ENCODE results near the gene PLEKHH2. TPM values are rescaled to one million over a fixed set of nuclear protein-coding genes. Genes with fewer than 3 reads are reported as not detected.

Gene PLEKHH2
- total RNA-seq, 1 donor from 2014 or later, result under 0.01 TPM

- DNase-seq (ENCODE audit: low read depth in 2 of 2), result no peak
Observed at GRCh38 chr2:43715300-43716098, 78.4 kb downstream of the PLEKHH2 start.

- no peak for DNase-seq (ENCODE audit: low read depth in 2 of 2)
Observed at GRCh38 chr2:43717322-43717721, 80.3 kb downstream of the PLEKHH2 start.

- DNase-seq (ENCODE audit: low read depth in 2 of 2), result no peak
Observed at GRCh38 chr2:43718530-43719124, 81.6 kb downstream of the PLEKHH2 start.

- no peak for DNase-seq (ENCODE audit: low read depth in 2 of 2)
Observed at GRCh38 chr2:43724728-43725526, 87.9 kb downstream of the PLEKHH2 start.

- DNase-seq (ENCODE audit: low read depth in 2 of 2), result no peak
Observed at GRCh38 chr2:43725711-43726246, 88.7 kb downstream of the PLEKHH2 start.

GRCh38 chr2:43726961-43727633 is 90.0 kb downstream of the PLEKHH2 start:
- DNase-seq (ENCODE audit: low read depth in 2 of 2), result peak in 1 of 2 donors; percentile 28

- DNase-seq (ENCODE audit: low read depth in 2 of 2), result no peak
Observed at GRCh38 chr2:43727634-43728014, 90.6 kb downstream of the PLEKHH2 start.

GRCh38 chr2:43729491-43730174 is 92.6 kb downstream of the PLEKHH2 start:
- DNase-seq (ENCODE audit: low read depth in 2 of 2), result no peak

GRCh38 chr2:43731211-43731610 is 94.2 kb downstream of the PLEKHH2 start:
- no peak for DNase-seq (ENCODE audit: low read depth in 2 of 2)

GRCh38 chr2:43736637-43737036 is 99.6 kb downstream of the PLEKHH2 start:
- no peak for DNase-seq (ENCODE audit: low read depth in 2 of 2)

GRCh38 chr2:43737097-43737854 is 100.2 kb downstream of the PLEKHH2 start:
- DNase-seq (ENCODE audit: low read depth in 2 of 2), result no peak

- no peak for DNase-seq (ENCODE audit: low read depth in 2 of 2)
Observed at GRCh38 chr2:43737855-43738254, 100.8 kb downstream of the PLEKHH2 start.

- DNase-seq (ENCODE audit: low read depth in 2 of 2), result no peak
Observed at GRCh38 chr2:43738257-43738656, 101.2 kb downstream of the PLEKHH2 start.

GRCh38 chr2:43743706-43744105 is 106.6 kb downstream of the PLEKHH2 start:
- no peak for DNase-seq (ENCODE audit: low read depth in 2 of 2)

GRCh38 chr2:43745457-43745856 is 108.4 kb downstream of the PLEKHH2 start:
- no peak for DNase-seq (ENCODE audit: low read depth in 2 of 2)

GRCh38 chr2:43748333-43748732 is 111.3 kb downstream of the PLEKHH2 start:
- DNase-seq (ENCODE audit: low read depth in 2 of 2), result no peak

GRCh38 chr2:43749583-43749982 is 112.5 kb downstream of the PLEKHH2 start:
- DNase-seq (ENCODE audit: low read depth in 2 of 2), result no peak

- no peak for DNase-seq (ENCODE audit: low read depth in 2 of 2)
Observed at GRCh38 chr2:43751476-43751990, 114.5 kb downstream of the PLEKHH2 start.

- no peak for DNase-seq (ENCODE audit: low read depth in 2 of 2)
Observed at GRCh38 chr2:43752302-43752701, 115.2 kb downstream of the PLEKHH2 start.

- DNase-seq (ENCODE audit: low read depth in 2 of 2), result no peak
Observed at GRCh38 chr2:43754180-43754579, 117.1 kb downstream of the PLEKHH2 start.
